T-helper 22 cell (primary cell): ENCODE results near the gene KCNG2.
"Not testable (repeated sequence)": the region's sequence is repeated elsewhere in the genome, so short reads cannot be mapped to it uniquely, and the experiment has no call there.

ENCODE experiments used
- DNase-seq: peaks from one replicate; pipeline ENCODE4 v3.0.0-alpha.2; 2020; ENCODE audit warnings: low read depth

Gene KCNG2

GRCh38 chr18:79871026-79871390 is 73.3 kb downstream of the KCNG2 start:
- DNase-seq, result no peak

GRCh38 chr18:79871481-79872091 is 73.8 kb downstream of the KCNG2 start:
- DNase-seq, result no peak

DNA sequence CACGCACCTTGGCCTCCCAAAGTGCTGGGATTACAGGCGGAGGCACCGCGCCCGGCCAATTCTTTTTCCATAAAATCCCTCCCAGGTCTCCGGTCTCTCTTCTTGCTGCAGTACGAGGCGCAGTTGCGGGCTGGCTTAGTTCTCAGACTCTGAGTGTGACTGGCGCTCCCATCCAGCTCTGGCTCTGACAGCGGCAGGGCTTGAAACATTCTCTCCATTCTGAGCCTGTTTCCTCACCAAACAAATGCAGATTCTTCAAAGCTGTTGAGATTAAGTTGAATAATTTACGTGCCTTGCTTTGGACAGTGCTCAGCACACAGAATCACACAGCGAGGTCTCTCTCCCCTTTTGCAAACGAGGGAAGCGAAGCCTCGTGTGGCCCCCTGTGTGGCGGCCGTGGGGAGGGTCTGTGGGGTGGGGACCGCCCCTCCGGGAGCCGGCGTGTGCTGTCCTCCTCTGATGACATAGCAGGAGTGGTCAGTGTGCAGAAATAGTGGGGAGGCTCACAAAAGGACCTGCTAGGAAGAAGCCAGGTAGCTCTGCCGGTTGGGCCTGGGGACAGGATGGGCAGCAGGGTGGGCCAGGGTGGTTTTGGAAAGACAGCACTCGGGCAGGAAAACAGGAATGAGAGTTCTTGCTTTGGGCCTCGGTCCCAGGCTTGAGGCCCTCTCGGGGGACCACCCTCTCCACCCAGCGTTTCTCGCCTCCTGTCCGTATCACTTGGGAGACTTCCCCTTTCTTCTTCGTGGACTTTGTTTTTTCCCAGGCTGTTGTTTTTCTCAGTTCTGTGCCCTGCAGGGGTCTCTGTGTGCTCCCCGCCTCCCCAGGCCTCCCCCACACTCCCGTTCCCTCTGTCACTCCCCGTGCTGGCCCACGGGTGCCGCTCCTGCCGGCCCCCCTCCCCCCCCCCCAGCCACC is 75.0 kb downstream of the KCNG2 start:
- DNase-seq, result no peak

- DNase-seq, result no peak
Observed at GRCh38 chr18:79873449-79874110, 75.8 kb downstream of the KCNG2 start.

- DNase-seq, result no peak
Observed at GRCh38 chr18:79874553-79875530, 77.1 kb downstream of the KCNG2 start.

DNA sequence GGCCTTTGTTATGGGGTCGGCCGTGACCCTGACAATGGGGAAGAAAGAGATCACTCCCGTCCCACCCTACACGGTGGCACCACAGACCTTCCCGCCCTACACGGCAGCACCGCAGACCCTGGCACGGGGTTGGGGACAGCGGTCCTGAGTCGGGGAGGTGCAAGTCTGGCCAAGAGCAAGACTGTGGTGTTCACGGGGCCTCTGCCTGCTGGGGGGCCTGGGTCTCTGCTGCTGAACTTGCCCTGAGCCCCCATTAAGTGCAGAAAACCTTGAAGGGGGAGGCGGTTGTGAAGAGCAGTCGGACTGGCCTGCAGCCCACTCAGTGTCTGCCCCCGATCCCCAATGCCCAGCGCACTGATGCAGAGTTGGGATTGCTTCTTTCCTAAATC is 77.8 kb downstream of the KCNG2 start:
- no peak for DNase-seq

DNA sequence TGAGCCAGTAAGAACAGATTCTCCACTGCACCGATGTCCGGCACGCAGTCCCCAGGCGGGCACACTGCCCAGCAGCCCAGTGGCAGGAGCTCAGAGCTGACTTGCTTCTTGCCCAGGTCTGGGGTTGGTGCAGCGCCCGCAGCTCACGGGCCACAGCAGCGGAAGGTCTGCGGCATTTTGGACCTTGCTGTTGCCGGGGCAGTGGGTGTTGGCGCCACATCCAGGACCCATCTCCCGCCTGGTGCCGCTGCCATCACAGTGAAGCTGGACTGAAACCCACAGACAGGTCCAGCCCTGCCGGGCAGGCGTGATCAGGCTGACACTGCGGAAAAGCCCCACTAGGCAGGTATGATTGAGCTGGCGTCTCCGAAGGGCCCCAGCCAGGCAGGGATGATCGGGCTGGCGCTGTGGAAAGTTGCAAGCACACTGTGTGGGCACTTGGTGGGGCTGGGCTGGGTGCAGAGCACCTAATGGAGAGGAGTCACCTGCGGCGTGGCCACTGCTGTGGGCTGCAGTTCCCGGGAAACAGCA is 78.3 kb downstream of the KCNG2 start:
- no peak for DNase-seq

DNA sequence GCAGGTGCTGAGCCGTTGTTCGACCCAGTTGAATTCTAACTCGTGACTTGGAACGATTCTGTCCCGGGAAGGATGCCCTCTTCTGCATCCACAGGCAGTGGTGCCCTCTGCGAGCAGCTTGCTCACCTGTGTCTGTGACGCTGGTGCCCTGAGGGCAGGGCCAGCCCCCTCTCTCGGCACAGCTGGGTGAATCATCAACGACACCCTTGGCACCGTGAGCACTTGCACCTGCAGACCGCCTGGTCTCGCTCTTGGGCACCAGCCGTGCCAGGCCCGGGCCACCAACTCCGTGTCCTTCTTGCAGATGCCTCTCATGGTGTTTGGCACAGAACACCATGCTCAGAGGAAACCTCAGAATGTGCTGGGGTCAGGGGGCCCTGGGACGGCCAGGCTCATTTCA is 78.8 kb downstream of the KCNG2 start:
- no peak for DNase-seq

DNA sequence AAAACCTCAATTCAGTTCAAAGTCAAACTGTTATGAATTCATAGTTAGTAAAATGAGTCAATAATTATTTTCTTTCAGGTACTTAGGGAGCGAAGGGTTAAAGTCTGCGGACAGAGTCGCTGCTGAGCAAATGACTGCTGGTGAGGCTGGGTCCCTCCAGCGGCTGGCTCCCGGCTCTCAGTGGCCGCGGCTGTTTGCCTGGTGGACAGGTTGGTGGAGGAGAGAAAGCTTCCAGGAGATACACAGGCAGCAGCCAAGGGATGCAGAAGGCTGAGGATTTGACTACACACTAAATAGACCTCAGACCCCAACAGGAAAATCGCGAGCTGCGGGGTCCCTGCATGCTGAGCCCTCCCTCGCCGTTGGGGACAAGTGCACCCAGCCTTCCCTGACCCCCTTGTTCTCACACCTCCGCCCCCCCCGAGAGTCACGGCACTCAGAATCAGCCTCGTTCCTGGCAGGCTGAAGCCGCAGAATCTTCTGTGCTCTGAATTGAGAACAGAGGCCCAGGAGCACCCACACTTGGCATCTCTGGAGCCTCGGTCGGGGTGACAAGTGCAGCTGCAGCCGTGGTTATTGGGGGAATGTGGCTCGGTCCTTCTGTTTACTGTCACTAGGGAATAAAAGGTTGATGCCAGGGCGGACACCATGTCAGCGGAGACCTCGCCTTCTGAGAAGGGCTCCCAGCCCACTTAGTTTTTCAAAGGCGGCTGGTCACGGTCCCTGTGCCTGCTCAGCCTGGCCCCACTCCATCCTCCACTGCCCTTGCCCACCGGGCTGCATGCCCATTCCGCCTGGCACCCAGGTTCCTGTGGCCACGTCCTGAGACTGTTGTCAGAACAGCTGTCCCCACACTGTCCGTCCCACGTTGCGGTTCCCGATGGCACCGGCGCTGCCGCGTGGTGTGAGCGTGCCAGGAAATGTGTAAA is 79.7 kb downstream of the KCNG2 start:
- DNase-seq, result no peak

GRCh38 chr18:79878246-79878645 is 80.5 kb downstream of the KCNG2 start:
- not testable (repeated sequence) for DNase-seq

DNA sequence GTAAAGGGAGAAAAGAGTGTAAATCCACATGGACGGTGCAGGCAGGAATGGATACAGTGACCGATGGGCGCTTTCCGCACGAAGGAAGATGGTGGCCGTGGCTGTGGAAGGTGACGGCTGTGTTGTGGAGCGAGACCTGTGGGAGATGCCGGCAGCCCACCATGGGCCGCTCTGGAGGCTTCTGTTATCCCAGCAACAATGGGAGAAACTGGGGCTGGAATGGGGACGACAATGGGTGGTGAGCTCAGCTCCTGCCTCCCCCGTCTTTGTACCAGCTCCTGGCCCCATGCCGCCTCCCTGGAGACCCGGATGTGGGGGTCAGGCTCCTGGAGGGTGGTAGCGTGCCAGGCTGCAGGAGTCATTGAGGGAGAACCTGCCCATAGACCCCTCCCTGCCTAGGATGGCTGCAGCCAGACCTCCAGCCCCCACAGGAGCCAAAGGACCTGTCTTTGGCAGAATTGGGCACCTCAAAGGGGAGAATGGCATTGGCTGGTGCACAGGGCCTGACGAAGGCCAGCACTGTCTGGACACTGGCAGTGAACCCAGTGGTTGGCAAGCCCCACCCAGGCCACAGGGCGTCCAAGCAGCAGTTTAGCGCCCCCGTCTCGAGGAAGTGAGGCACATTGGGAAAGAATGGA is 81.1 kb downstream of the KCNG2 start:
- no peak for DNase-seq

- no peak for DNase-seq
Observed at GRCh38 chr18:79879566-79879965, 81.8 kb downstream of the KCNG2 start.

DNA sequence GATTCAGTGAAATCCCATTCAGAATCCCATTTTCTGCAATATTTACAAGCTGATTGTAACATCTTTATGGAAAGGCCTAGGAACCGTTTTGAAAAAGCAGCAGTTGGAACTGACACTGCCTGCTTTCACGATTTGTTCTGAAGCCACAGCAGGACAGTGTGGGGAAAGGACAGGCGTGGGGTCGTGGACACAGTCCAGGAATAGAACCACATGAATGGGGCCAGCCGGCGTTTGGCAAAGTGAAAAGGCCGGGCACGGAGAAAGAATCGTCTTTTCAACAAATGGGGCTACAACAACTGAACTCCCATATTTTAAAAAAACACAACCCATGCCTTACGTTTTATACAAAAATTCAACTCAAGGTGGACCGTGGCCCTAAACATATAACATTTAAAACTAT is 84.0 kb downstream of the KCNG2 start:
- DNase-seq, result no peak

DNA sequence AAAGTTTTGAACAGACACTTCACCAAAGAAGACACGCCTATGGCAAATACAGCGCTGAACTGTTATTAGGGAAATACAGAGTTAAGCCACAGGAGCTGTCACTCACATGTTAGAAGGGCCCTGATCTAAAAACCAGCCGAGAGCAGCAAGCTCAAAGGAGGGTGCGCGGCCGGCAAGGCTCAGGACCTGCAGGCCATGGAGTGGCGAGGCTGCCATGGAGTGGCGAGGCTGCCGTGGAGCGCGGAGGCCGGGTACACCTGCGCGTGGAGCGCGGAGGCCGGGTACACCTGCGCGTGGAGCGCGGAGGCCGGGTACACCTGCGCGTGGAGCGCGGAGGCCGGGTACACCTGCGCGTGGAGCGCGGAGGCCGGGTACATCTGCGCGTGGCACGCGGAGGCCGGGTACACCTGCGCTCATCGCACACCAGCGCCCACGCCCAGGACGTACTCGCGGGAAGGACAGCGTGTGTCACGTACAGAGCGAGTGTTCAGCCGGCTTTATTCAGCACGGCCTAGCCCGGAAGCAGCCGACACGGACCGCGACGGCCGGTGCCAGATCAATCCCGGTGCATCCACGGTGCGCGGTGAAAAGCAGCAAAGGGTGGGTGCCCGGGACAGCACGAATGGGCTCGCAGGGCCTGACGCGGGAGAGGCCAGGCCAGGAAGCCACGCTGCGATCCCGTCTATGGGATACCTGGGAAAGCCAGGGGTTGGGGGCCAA is 84.9 kb downstream of the KCNG2 start:
- DNase-seq, result no peak

DNA sequence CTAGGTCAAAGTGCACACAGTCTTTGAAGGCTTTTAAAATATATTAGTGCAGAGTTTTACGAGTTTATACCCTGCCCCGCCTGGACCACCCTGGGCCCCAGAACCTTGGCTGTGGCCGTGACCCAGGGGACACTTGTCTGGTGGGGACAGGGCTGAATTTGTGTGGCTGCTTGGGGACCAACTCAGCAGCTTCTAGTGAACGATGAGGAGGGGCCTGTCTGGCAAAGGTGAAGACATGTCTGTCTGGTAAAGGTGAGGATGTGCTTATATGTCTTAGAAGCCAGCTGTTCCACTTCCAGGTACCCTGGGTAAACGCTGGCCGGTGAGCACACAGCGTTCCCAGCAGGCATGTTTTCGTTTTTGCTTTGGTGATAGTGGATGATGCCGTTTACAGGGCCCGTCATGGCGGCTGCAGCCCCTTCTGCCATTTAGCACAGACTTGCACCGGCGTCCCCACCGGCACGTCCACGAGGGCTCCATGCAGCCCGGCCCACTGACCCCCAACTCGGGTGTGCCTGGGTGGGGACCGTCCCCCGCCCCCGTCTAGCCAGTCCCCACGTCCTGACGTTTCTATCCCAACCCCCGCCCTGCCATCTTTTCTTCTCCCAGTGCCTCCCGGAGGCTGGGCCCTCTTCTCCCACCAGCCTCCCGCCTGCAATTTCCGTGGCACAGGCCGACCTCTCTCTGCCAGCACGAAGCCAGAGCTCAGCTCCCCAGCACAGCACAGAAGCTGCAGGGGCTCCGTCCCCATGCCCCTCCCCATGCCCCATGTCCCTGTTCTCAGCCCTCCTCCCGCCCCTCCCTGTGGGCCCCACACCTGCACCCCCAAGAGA is 85.9 kb downstream of the KCNG2 start:
- DNase-seq, result no peak

DNA sequence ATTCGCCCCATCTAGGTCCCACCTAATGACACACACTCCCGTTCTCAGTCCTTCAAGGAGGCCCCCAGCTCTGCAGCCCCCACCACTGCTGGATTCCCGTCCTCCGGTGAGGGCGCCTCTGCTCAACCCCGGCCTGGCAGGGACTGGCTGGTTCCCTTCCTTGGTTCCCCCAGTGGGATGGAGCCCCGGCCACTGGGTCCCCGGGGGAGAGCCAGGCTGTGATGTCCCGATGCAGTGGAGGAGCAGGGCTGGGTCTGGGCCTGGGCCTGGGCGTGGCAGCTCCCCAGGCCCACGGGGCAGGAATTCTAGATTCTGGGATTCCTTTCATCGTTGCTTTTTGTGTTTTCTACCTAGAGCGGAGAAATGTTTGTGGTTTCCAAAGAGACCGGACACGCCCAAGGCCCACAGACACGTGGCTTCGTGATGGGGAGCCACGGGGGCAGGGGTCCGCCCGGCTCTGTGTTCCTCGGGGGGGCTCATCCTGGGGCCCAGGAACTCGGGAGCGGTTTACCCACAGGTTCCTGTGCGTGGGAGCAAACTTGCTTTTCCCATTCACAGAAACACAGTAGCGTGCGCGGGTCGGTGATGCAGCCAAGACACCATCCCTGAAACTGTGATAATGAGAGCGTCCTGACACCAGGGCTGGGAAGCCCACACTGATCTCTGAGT is 86.7 kb downstream of the KCNG2 start:
- no peak for DNase-seq

DNA sequence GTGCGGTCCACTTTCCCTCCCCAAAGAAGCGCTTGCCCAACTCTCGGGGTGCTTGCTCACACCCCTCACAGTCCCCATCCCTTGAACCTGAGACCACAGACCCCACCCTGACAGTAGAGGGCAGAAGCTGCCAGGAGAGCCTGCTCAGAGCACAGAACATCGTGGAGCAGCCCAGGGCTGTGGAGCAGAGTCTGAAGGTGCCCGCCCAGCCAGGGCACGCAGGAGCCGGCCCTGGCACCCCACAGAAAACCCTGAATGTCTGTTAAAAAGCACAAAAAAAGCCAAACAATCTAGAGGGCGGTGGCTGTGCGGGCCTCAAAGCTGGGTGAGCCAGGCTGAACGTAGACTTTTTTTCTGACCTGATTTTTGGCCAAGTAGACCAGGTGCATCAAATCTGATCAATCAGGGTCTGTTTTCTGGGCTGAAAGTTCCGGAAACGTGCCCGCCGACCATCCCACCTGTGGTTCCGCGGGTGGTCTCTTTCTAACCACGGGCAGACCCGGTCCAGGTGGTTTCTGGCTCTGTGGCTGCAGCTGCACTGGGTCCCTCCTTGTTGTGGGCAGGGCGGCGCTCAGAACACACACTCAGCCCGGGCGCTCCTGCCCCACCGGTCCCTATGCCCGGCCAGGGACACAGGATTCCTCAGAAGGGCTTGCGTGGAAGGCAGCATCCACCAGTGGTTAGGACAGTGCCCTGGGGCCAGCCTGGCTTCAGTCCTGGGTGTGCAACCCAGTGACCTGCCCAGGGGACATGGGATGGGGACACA is 87.4 kb downstream of the KCNG2 start:
- DNase-seq, result no peak
